Central memory CD8-positive, alpha-beta T cell (primary cell): ENCODE data around the gene TNS1.

Source experiments
- ATAC-seq: fragments of 150-1000 bp; cut with Tn5 transposase; replicated peaks from 2 replicates; pipeline ENCODE4 v1.10.0; 2022; ENCODE audit warnings: mild to moderate bottlenecking, moderate FRiP score, moderate number of reproducible peaks; ENCODE audit not compliant: poor library complexity, severe bottlenecking; ENCODE audit errors: extremely low read depth
- DNase-seq, 2 donors: peaks; one replicate each; pipeline ENCODE4 v3.0.0; 2021; ENCODE audit warnings: low spot score in 2 of 2
- H3K27ac Mint-ChIP-seq: one replicate; pipeline ENCODE4 v1.8.0; 2022; ENCODE audit warnings: low read depth, mild to moderate bottlenecking, moderate library complexity, mixed read lengths
- H3K27me3 Mint-ChIP-seq: one replicate; pipeline ENCODE4 v1.8.0; 2022; ENCODE audit warnings: mixed read lengths
- H3K36me3 Mint-ChIP-seq: one replicate; pipeline ENCODE4 v1.8.0; 2022; ENCODE audit warnings: mild to moderate bottlenecking, moderate library complexity, mixed read lengths; ENCODE audit not compliant: insufficient read depth
- H3K4me1 Mint-ChIP-seq: one replicate; pipeline ENCODE4 v1.8.0; 2022; ENCODE audit warnings: mixed read lengths
- H3K4me3 Mint-ChIP-seq: one replicate; pipeline ENCODE4 v1.8.0; 2022; ENCODE audit warnings: mild to moderate bottlenecking, moderate library complexity, mixed read lengths
- H3K9me3 Mint-ChIP-seq: one replicate; pipeline ENCODE4 v1.8.0; 2022; ENCODE audit warnings: mixed read lengths

The TNS1 gene

GRCh38 chr2:217857624-217858506 is 144.9 kb downstream of the TNS1 start:
- no peak overlapping the region for H3K4me3 Mint-ChIP-seq
- H3K9me3 Mint-ChIP-seq: no peaks in the 10 kb centered on the region
- H3K27me3 Mint-ChIP-seq: peaks cover 24% of the 10 kb centered on the region
- DNase-seq (no peak), ATAC-seq (no peak)
- no peak overlapping the region for H3K27ac Mint-ChIP-seq
- H3K4me1 Mint-ChIP-seq: no peaks in the 10 kb centered on the region
- no peaks in the 10 kb centered on the region for H3K36me3 Mint-ChIP-seq

DNA sequence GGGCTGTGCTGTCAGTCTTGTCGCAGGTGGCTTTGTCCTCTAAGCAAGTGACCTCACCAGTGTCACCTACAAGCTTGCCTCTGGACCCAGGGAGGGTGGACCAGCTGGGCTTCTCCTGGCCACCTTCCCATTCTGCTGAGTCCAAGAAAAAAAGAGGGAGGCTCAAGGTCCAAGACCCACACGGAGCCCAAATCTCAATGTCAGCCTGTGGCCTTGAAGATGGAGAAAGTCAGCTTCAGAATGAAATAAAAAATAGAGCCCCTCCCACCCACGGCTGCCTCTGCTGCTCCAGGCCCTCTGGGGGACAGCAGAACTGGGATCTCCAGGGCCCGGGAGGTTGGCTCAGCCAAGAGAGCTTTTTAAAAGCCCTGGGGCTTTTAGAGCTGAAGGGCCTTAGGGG is 145.9 kb downstream of the TNS1 start:
- Mint-ChIP-seq H3K27me3 (peaks cover 24% of the 10 kb centered on the region), H3K9me3 (no peaks in the 10 kb centered on the region), H3K4me1 (no peaks in the 10 kb centered on the region), H3K4me3 (no peak overlapping the region), H3K36me3 (no peaks in the 10 kb centered on the region), H3K27ac (no peak overlapping the region)
- ATAC-seq (no peak), DNase-seq (no peak)

- H3K27me3 Mint-ChIP-seq: peaks cover 31% of the 10 kb centered on the region
- H3K27ac Mint-ChIP-seq: no peak overlapping the region
- H3K4me3 Mint-ChIP-seq: no peak overlapping the region
- H3K36me3 Mint-ChIP-seq: no peaks in the 10 kb centered on the region
- H3K9me3 Mint-ChIP-seq: no peaks in the 10 kb centered on the region
- DNase-seq: no peak
- ATAC-seq: no peak
- no peaks in the 10 kb centered on the region for H3K4me1 Mint-ChIP-seq
These were observed 146.6 kb downstream of the TNS1 start for GRCh38 chr2:217856159-217856558.

- ATAC-seq (no peak), DNase-seq (no peak)
- H3K4me3 Mint-ChIP-seq: no peak overlapping the region
- no peaks in the 10 kb centered on the region for H3K4me1 Mint-ChIP-seq
- H3K9me3 Mint-ChIP-seq: no peaks in the 10 kb centered on the region
- no peak overlapping the region for H3K27ac Mint-ChIP-seq
- H3K36me3 Mint-ChIP-seq: no peaks in the 10 kb centered on the region
- peaks cover 44% of the 10 kb centered on the region for H3K27me3 Mint-ChIP-seq
These were observed 147.9 kb downstream of the TNS1 start for GRCh38 chr2:217854684-217855420.

DNA sequence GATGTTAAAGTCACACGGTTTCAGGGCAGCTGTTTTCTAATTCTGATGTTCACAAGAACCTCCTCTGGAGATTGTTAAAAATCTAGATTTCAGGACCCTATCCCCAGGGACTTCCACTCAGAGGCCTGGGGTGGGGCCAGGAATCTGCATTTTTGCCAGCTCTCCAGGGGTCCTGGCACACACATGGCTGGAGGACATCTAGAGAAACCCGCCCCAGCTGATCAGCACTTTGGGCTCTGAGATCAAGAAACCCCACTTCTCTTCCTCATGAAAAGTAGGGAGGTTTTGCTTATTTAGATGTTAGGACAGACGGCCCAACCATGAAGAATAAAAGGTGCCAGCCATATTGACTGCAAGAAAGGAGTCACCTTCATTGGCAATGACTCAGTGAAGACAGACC is 148.8 kb downstream of the TNS1 start:
- no peak for DNase-seq
- Mint-ChIP-seq H3K36me3 (no peaks in the 10 kb centered on the region), H3K4me1 (no peaks in the 10 kb centered on the region), H3K4me3 (no peak overlapping the region), H3K27me3 (peaks cover 50% of the 10 kb centered on the region), H3K27ac (no peak overlapping the region), H3K9me3 (no peaks in the 10 kb centered on the region)
- no peak for ATAC-seq

- no peak overlapping the region for H3K27ac Mint-ChIP-seq
- peaks cover 50% of the 10 kb centered on the region for H3K27me3 Mint-ChIP-seq
- H3K4me1 Mint-ChIP-seq: no peaks in the 10 kb centered on the region
- H3K4me3 Mint-ChIP-seq: no peak overlapping the region
- DNase-seq (no peak), ATAC-seq (no peak)
- H3K36me3 Mint-ChIP-seq: no peaks in the 10 kb centered on the region
- no peaks in the 10 kb centered on the region for H3K9me3 Mint-ChIP-seq
These were observed 149.4 kb downstream of the TNS1 start for GRCh38 chr2:217853301-217853881.

- no peaks in the 10 kb centered on the region for H3K9me3 Mint-ChIP-seq
- H3K36me3 Mint-ChIP-seq: no peaks in the 10 kb centered on the region
- peaks cover 52% of the 10 kb centered on the region for H3K27me3 Mint-ChIP-seq
- ATAC-seq: no peak
- no peak overlapping the region for H3K4me3 Mint-ChIP-seq
- no peak overlapping the region for H3K27ac Mint-ChIP-seq
- no peak for DNase-seq
- no peaks in the 10 kb centered on the region for H3K4me1 Mint-ChIP-seq
These were observed 150.1 kb downstream of the TNS1 start for GRCh38 chr2:217852555-217853211.

GRCh38 chr2:217851191-217852020 is 151.4 kb downstream of the TNS1 start:
- ATAC-seq (no peak), DNase-seq (no peak)
- no peaks in the 10 kb centered on the region for H3K9me3 Mint-ChIP-seq
- no peak overlapping the region for H3K4me3 Mint-ChIP-seq
- no peaks in the 10 kb centered on the region for H3K4me1 Mint-ChIP-seq
- H3K27me3 Mint-ChIP-seq: peaks cover 57% of the 10 kb centered on the region
- no peak overlapping the region for H3K27ac Mint-ChIP-seq
- H3K36me3 Mint-ChIP-seq: no peaks in the 10 kb centered on the region

GRCh38 chr2:217849154-217849975 is 153.4 kb downstream of the TNS1 start:
- peaks cover 36% of the 10 kb centered on the region for H3K27me3 Mint-ChIP-seq
- no peaks in the 10 kb centered on the region for H3K36me3 Mint-ChIP-seq
- no peaks in the 10 kb centered on the region for H3K9me3 Mint-ChIP-seq
- H3K27ac Mint-ChIP-seq: no peak overlapping the region
- no peak for ATAC-seq
- no peaks in the 10 kb centered on the region for H3K4me1 Mint-ChIP-seq
- H3K4me3 Mint-ChIP-seq: no peak overlapping the region
- no peak for DNase-seq

- Mint-ChIP-seq H3K36me3 (no peaks in the 10 kb centered on the region), H3K27me3 (peaks cover 33% of the 10 kb centered on the region), H3K27ac (no peak overlapping the region), H3K4me3 (no peak overlapping the region), H3K4me1 (no peaks in the 10 kb centered on the region), H3K9me3 (no peaks in the 10 kb centered on the region)
- no peak for ATAC-seq
- no peak for DNase-seq
These were observed 154.3 kb downstream of the TNS1 start for GRCh38 chr2:217848351-217848957.
